D721Med (cell line): ENCODE data around the gene PEAK1.

Experiments
- DNase-seq: peaks from one replicate; pipeline ENCODE4 v3.0.0; 2011; ENCODE audit warnings: low spot score; ENCODE audit not compliant: insufficient read length
- FAIRE-seq: peaks from 2 replicates; lab custom pipeline; 2011; peaks lifted over from hg19 to GRCh38; lab: Jason Lieb, UNC
- CTCF ChIP-seq: IDR thresholded peaks from 2 replicates; pipeline ENCODE4 v1.5.1; 2012; ENCODE audit warnings: mild to moderate bottlenecking, control low read depth; ENCODE audit not compliant: insufficient read depth; ENCODE audit errors: missing control alignments

The PEAK1 gene

GRCh38 chr15:77097248-77097721, 322.6 kb downstream of the PEAK1 start:
- TF ChIP-seq CTCF = no peak
- DNase-seq (peak; percentile 57), FAIRE-seq (peak; percentile 92)

GRCh38 chr15:77096541-77096940, 323.4 kb downstream of the PEAK1 start:
- FAIRE-seq (no peak), DNase-seq (no peak)
- TF ChIP-seq CTCF = no peak

GRCh38 chr15:77096138-77096537, 323.8 kb downstream of the PEAK1 start:
- no peak for FAIRE-seq
- no peak for TF ChIP-seq CTCF
- no peak for DNase-seq

- DNase-seq (no peak), FAIRE-seq (no peak)
- peak; percentile 17 for TF ChIP-seq CTCF
Observed at GRCh38 chr15:77094397-77095030, 325.4 kb downstream of the PEAK1 start.

- DNase-seq = no peak
- FAIRE-seq = no peak
- TF ChIP-seq CTCF = no peak
Observed at GRCh38 chr15:77093436-77093835, 326.5 kb downstream of the PEAK1 start.

- no peak for FAIRE-seq
- TF ChIP-seq CTCF = no peak
- no peak for DNase-seq
Observed at GRCh38 chr15:77091097-77091496, 328.8 kb downstream of the PEAK1 start.

- DNase-seq (no peak), FAIRE-seq (no peak)
- no peak for TF ChIP-seq CTCF
Observed at GRCh38 chr15:77087213-77087612, 332.7 kb downstream of the PEAK1 start.
